Panc1 (cell line): ENCODE measurements around the gene COL23A1. TPM values are rescaled to one million over a fixed set of nuclear protein-coding genes. Genes with fewer than 3 reads are reported as not detected.

Experiments used
- ATAC-seq: fragments of 200-7000 bp; cut with Tn5 transposase; 2 replicates; pipeline ENCODE4 v1.9.1; 2020; ENCODE audit warnings: mild to moderate bottlenecking, moderate library complexity
- BruUV-seq: library from RNA; stranded (reverse); fragments of 400-500 nt; replicated peaks from 2 replicates; lab custom pipeline; 2021; lab: Mats Ljungman, UMichigan
- CTCF ChIA-PET: fragments of 300-600 bp; sonication (Branson Sonifier 250); formaldehyde crosslinking; loops from one replicate; lab custom pipeline; 2022; ENCODE audit warnings: antibody characterized with exemption; lab: Charles Lee
- POLR2A ChIA-PET: fragments of 300-600 bp; sonication (Branson Sonifier 250); formaldehyde crosslinking; loops from one replicate; lab custom pipeline; 2022; ENCODE audit warnings: antibody characterized with exemption; lab: Charles Lee
- DNase-seq: peaks from one replicate; pipeline ENCODE4 v3.0.0-alpha.2; 2010; ENCODE audit warnings: low read depth, low spot score
- H3K27ac ChIP-seq: 2 replicates; pipeline ENCODE4 v1.5.1; 2011; ENCODE audit warnings: mild to moderate bottlenecking, low read length, inconsistent platforms
- H3K27me3 ChIP-seq: fragments of 200-500 bp; sonication (Bioruptor generic); 2 replicates; pipeline ENCODE4 v1.6.0; 2014; ENCODE audit warnings: low read length, inconsistent platforms; ENCODE audit not compliant: control insufficient read depth, insufficient read depth
- H3K36me3 ChIP-seq: fragments of 200-500 bp; sonication (Bioruptor generic); 2 replicates; pipeline ENCODE4 v1.5.1; 2014; ENCODE audit warnings: inconsistent platforms, mild to moderate bottlenecking, low read length, moderate library complexity; ENCODE audit not compliant: control insufficient read depth, insufficient read depth
- H3K4me1 ChIP-seq: 2 replicates; pipeline ENCODE4 v1.5.1; 2011; ENCODE audit warnings: inconsistent platforms, mild to moderate bottlenecking, low read length, moderate library complexity; ENCODE audit not compliant: control insufficient read depth, insufficient read depth
- H3K4me3 ChIP-seq, 2 experiments: 2 replicates each; pipeline ENCODE4 v1.5.1; 2011 to 2012; ENCODE audit warnings: low read depth in 2 of 2, low read length in 2 of 2, mild to moderate bottlenecking in 2 of 2, inconsistent platforms in 1 of 2, moderate library complexity in 1 of 2
- H3K9me3 ChIP-seq: fragments of 200-500 bp; sonication (Bioruptor generic); 2 replicates; pipeline ENCODE4 v1.5.1; 2014; ENCODE audit warnings: low read depth, mild to moderate bottlenecking, inconsistent platforms, low read length, moderate library complexity; ENCODE audit not compliant: control insufficient read depth, insufficient read depth
- CTCF ChIP-seq: fragments of 450-650 bp; IDR thresholded peaks from 2 replicates; pipeline ENCODE4 v1.5.1; 2017; ENCODE audit warnings: mild to moderate bottlenecking
- POLR2AphosphoS5 ChIP-seq: IDR thresholded peaks from 2 replicates; pipeline ENCODE4 v1.6.1; 2012; ENCODE audit warnings: mild to moderate bottlenecking, low read depth, low read length, moderate library complexity
- REST ChIP-seq, 2 experiments: IDR thresholded peaks; 2 replicates each; pipeline ENCODE4 v1.6.1; 2011 to 2012; ENCODE audit warnings: low read depth in 2 of 2, control low read depth in 1 of 2, low read length in 1 of 2, mild to moderate bottlenecking in 1 of 2, moderate library complexity in 1 of 2; ENCODE audit not compliant: insufficient read depth in 1 of 2
- SIN3A ChIP-seq: IDR thresholded peaks from 2 replicates; pipeline ENCODE4 v1.6.1; 2012; ENCODE audit warnings: low read depth, mild to moderate bottlenecking, low read length, moderate library complexity, borderline replicate concordance; ENCODE audit not compliant: insufficient read depth
- TCF7L2 ChIP-seq: IDR thresholded peaks from 2 replicates; pipeline ENCODE4 v1.6.1; 2011; ENCODE audit warnings: mild to moderate bottlenecking, low read depth, low read length, inconsistent platforms
- in situ Hi-C: cut with HindIII; loops from 2 replicates; pipeline ENCODE4 v1.10.0; 2016; ENCODE audit warnings: low sequenced_read_pairs, low pct_unique_long_range_greater_than_20kb
- intact Hi-C: fragments of 100-400 bp; cut with micrococcal nuclease; formaldehyde crosslinking; loops from one replicate; pipeline ENCODE4 v1.10.0; 2022; ENCODE audit not compliant: unreplicated experiment
- total RNA-seq: library from RNA; stranded (reverse); gene quantifications from one replicate; pipeline ENCODE4 v1.2.1, GENCODE V29; 2021; ENCODE audit not compliant: unreplicated experiment

COL23A1 gene
- total RNA-seq, 1 experiment from 2014 or later, result 0.05 TPM

GRCh38 chr5:178234750-178235587 is 355.2 kb downstream of the COL23A1 start:
- no TSS peak for BruUV-seq
- H3K27me3 ChIP-seq, result no peaks in the 10 kb centered on the region
- no peaks in the 10 kb centered on the region for H3K9me3 ChIP-seq
- no peak for TF ChIP-seq SIN3A
- TF ChIP-seq POLR2AphosphoS5, result no peak
- peak; percentile 93 for TF ChIP-seq CTCF
- no peak for TF ChIP-seq REST (IDR thresholded peaks at IDR 0.05; ENCODE audit: insufficient read depth in 1 of 2, low read depth in 2 of 2, low read length in 1 of 2)
- TF ChIP-seq TCF7L2, result no peak
- CTCF ChIA-PET, result interaction anchor here (0.6 to 1.0 kb wide), 5 partner anchors 28 to 265 kb away, joined by 3 read pairs; no protein-coding TSS in a partner anchor
- ATAC-seq (peak; percentile 51), DNase-seq (peak; percentile 61)
- no peak overlapping the region for H3K27ac ChIP-seq
- H3K36me3 ChIP-seq, result peaks cover 2% of the 10 kb centered on the region; the same call in 1 of the 2 replicates
- intact Hi-C loops (no loop called here), in situ Hi-C loops (no loop called here)
- H3K4me3 ChIP-seq, result no peak overlapping the region
- POLR2A ChIA-PET, result no interaction called here
- H3K4me1 ChIP-seq, result peaks cover 21% of the 10 kb centered on the region

- Histone ChIP-seq H3K36me3 (peaks cover 2% of the 10 kb centered on the region; the same call in 1 of the 2 replicates), H3K27me3 (no peaks in the 10 kb centered on the region), H3K4me3 (no peak overlapping the region), H3K27ac (no peak overlapping the region), H3K9me3 (no peaks in the 10 kb centered on the region), H3K4me1 (peaks cover 21% of the 10 kb centered on the region)
- DNase-seq, result no peak
- ATAC-seq, result no peak
- intact Hi-C loops (no loop called here), in situ Hi-C loops (no loop called here)
- ChIA-PET CTCF (interaction anchor here (0.6 to 1.0 kb wide), 5 partner anchors 27 to 1459 kb away, joined by 3 to 5 read pairs (median 3); no protein-coding TSS in a partner anchor), POLR2A (no interaction called here)
- TF ChIP-seq CTCF, result no peak
- no peak for TF ChIP-seq REST (IDR thresholded peaks at IDR 0.05; ENCODE audit: insufficient read depth in 1 of 2, low read depth in 2 of 2, low read length in 1 of 2)
- no peak for TF ChIP-seq TCF7L2
- TF ChIP-seq POLR2AphosphoS5, result no peak
- TF ChIP-seq SIN3A, result no peak
- BruUV-seq, result no TSS peak
Observed at GRCh38 chr5:178234121-178234749, 356.0 kb downstream of the COL23A1 start.
